ENCODE results near the gene HSPA6. TPM values are rescaled to one million over a fixed set of nuclear protein-coding genes. Genes with fewer than 3 reads are reported as not detected.
A peak's percentile ranks its signal among the peaks of the same experiment; 100 is the strongest.
"Not testable (repeated sequence)": the region's sequence is repeated elsewhere in the genome, so short reads cannot be mapped to it uniquely, and the experiment has no call there.

The HSPA6 gene
- total and polyA plus RNA-seq, 4 donors, result 0.77 to 25.8 (median 1.1) TPM

DNA sequence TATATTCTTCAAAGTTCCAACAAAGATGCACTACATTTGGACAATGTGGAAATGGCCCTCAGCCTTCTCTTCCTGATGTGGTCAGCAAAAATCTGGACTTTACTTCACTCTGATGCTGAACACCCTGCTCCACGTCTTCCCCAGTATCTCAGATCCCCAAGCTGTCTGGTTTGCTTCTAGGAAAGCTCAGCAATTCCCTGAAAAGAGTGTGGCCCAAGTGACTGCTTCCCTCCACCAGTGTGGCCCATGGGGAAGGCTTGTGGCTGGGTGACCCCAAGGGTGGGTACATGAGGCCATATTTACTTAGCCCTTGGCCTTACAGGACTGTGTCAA lies 10.9 kb upstream of the HSPA6 start:
- H3K36me3 ChIP-seq (ENCODE audit: control insufficient read depth, insufficient read depth, low read length); H3K4me3 ChIP-seq (ENCODE audit: low read depth, low read length); DNase-seq (ENCODE audit: low read depth in 4 of 6, low spot score in 6 of 6); H3K9me3 ChIP-seq (ENCODE audit: control insufficient read depth, insufficient read depth, low read length); H3K27me3 ChIP-seq (ENCODE audit: control insufficient read depth, insufficient read depth, low read length): not testable (repeated sequence)
- Histone ChIP-seq H3K4me1 (ENCODE audit: control insufficient read depth, insufficient read depth, low read length) (peaks cover 23% of the 10 kb centered on the region), H3K27ac (ENCODE audit: low read depth, low read length) (peak overlapping the region; percentile 40)
- no CpG with 5 or more reads among the region's 1 CpG for WGBS (ENCODE audit: insufficient coverage)

DNA sequence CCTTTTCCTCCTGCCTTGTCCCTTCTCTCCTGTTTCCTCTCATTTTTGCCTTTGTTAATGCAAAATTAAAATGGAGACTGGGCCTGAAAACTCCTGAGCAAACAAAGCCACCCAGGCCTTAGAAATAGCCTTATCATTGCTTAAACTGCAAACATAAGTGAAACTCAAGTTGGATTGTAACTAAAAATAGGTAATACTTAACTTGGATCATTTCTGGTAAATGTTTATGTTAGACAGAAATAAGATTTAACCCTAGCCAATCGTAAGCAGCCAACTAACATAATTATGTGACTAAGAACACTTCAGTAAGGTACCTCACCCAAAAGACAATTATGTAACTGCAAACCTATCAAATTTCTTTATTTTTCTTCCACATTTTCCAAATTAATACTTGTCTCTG lies 10.4 kb upstream of the HSPA6 start:
- not testable (repeated sequence) for DNase-seq (ENCODE audit: low read depth in 4 of 6, low spot score in 6 of 6); H3K27ac ChIP-seq (ENCODE audit: low read depth, low read length); H3K9me3 ChIP-seq (ENCODE audit: control insufficient read depth, insufficient read depth, low read length); H3K36me3 ChIP-seq (ENCODE audit: control insufficient read depth, insufficient read depth, low read length); H3K27me3 ChIP-seq (ENCODE audit: control insufficient read depth, insufficient read depth, low read length); H3K4me3 ChIP-seq (ENCODE audit: low read depth, low read length)
- no CpG with 5 or more reads among the region's 1 CpG for WGBS (ENCODE audit: insufficient coverage)
- peaks cover 23% of the 10 kb centered on the region for H3K4me1 ChIP-seq (ENCODE audit: control insufficient read depth, insufficient read depth, low read length)

DNA sequence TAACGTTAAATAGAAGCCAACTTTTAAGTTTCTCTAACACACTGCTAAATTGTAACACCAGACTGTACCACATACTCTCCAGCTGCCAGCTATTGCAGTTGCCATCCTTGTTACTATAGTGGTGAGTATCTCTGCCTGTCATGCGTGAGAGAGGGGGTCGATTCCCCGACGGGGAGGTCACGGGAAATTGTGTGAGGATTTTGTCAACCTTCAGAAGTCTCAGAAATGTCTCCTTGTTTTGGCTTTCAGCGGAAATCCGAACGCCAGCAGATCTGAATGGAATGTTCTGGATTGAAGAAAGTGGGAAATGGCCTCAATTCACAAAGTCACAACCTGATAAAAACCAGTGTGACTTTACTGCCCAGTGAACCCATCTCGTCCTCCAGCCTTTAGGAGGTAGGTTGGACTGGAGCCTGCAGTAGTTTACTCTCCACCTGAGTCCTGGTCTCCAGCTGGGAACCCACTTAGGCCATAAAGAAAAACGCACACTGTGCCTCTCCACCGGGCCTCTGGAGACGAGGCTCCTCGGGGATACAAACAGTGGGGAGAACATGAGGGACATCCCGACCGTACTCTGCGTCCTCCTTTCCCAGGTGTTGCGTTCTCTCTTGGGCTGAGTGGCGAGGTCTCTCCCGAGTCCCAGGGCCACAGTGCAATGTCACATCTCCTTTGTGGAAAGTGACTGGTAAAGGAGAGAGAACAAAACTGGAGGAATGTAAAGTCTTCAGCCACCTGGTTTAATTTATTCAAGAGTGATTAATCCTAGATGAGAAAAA lies 1.1 kb upstream of the HSPA6 start:
- peak overlapping the region; percentile 70 for H3K4me3 ChIP-seq (ENCODE audit: low read depth, low read length)
- H3K4me1 ChIP-seq (ENCODE audit: control insufficient read depth, insufficient read depth, low read length); H3K27ac ChIP-seq (ENCODE audit: low read depth, low read length); DNase-seq (ENCODE audit: low read depth in 4 of 6, low spot score in 6 of 6); H3K36me3 ChIP-seq (ENCODE audit: control insufficient read depth, insufficient read depth, low read length); H3K9me3 ChIP-seq (ENCODE audit: control insufficient read depth, insufficient read depth, low read length); H3K27me3 ChIP-seq (ENCODE audit: control insufficient read depth, insufficient read depth, low read length): not testable (repeated sequence)
- 77% methylated on average over 13 of the region's 20 CpGs for WGBS (ENCODE audit: insufficient coverage)

DNA sequence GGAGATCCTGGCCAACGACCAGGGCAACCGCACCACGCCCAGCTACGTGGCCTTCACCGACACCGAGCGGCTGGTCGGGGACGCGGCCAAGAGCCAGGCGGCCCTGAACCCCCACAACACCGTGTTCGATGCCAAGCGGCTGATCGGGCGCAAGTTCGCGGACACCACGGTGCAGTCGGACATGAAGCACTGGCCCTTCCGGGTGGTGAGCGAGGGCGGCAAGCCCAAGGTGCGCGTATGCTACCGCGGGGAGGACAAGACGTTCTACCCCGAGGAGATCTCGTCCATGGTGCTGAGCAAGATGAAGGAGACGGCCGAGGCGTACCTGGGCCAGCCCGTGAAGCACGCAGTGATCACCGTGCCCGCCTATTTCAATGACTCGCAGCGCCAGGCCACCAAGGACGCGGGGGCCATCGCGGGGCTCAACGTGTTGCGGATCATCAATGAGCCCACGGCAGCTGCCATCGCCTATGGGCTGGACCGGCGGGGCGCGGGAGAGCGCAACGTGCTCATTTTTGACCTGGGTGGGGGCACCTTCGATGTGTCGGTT lies 477 bp downstream of the HSPA6 start:
- not testable (repeated sequence) for H3K9me3 ChIP-seq (ENCODE audit: control insufficient read depth, insufficient read depth, low read length); H3K4me1 ChIP-seq (ENCODE audit: control insufficient read depth, insufficient read depth, low read length); H3K27ac ChIP-seq (ENCODE audit: low read depth, low read length); H3K36me3 ChIP-seq (ENCODE audit: control insufficient read depth, insufficient read depth, low read length); H3K27me3 ChIP-seq (ENCODE audit: control insufficient read depth, insufficient read depth, low read length)
- H3K4me3 ChIP-seq (ENCODE audit: low read depth, low read length), result peak overlapping the region; percentile 42
- WGBS (ENCODE audit: insufficient coverage), result 2% methylated on average over 29 of the region's 55 CpGs
- DNase-seq (ENCODE audit: low read depth in 4 of 6, low spot score in 6 of 6), result peak in 1 of 6 donors; percentile 33

GRCh38 chr1:161525321-161525720 lies 981 bp downstream of the HSPA6 start:
- not testable (repeated sequence) for H3K4me1 ChIP-seq (ENCODE audit: control insufficient read depth, insufficient read depth, low read length)

DNA sequence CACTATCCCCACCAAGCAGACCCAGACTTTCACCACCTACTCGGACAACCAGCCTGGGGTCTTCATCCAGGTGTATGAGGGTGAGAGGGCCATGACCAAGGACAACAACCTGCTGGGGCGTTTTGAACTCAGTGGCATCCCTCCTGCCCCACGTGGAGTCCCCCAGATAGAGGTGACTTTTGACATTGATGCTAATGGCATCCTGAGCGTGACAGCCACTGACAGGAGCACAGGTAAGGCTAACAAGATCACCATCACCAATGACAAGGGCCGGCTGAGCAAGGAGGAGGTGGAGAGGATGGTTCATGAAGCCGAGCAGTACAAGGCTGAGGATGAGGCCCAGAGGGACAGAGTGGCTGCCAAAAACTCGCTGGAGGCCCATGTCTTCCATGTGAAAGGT lies 1.6 kb downstream of the HSPA6 start:
- H3K27ac ChIP-seq (ENCODE audit: low read depth, low read length); H3K4me1 ChIP-seq (ENCODE audit: control insufficient read depth, insufficient read depth, low read length); DNase-seq (ENCODE audit: low read depth in 4 of 6, low spot score in 6 of 6); H3K27me3 ChIP-seq (ENCODE audit: control insufficient read depth, insufficient read depth, low read length); H3K9me3 ChIP-seq (ENCODE audit: control insufficient read depth, insufficient read depth, low read length); H3K4me3 ChIP-seq (ENCODE audit: low read depth, low read length); H3K36me3 ChIP-seq (ENCODE audit: control insufficient read depth, insufficient read depth, low read length): not testable (repeated sequence)
- 62% methylated on average over 2 of the region's 7 CpGs for WGBS (ENCODE audit: insufficient coverage)

More at GRCh38 chr1:161525321-161525720, 981 bp downstream of the HSPA6 start:
- not testable (repeated sequence) for H3K27me3 ChIP-seq (ENCODE audit: control insufficient read depth, insufficient read depth, low read length); H3K27ac ChIP-seq (ENCODE audit: low read depth, low read length); H3K36me3 ChIP-seq (ENCODE audit: control insufficient read depth, insufficient read depth, low read length); H3K9me3 ChIP-seq (ENCODE audit: control insufficient read depth, insufficient read depth, low read length); DNase-seq (ENCODE audit: low read depth in 4 of 6, low spot score in 6 of 6)
- H3K4me3 ChIP-seq (ENCODE audit: low read depth, low read length), result peak overlapping the region; percentile 42
- 44% methylated on average over 15 of the region's 23 CpGs for WGBS (ENCODE audit: insufficient coverage)

- not testable (repeated sequence) for H3K9me3 ChIP-seq (ENCODE audit: control insufficient read depth, insufficient read depth, low read length); H3K27ac ChIP-seq (ENCODE audit: low read depth, low read length); H3K4me3 ChIP-seq (ENCODE audit: low read depth, low read length); H3K36me3 ChIP-seq (ENCODE audit: control insufficient read depth, insufficient read depth, low read length); H3K27me3 ChIP-seq (ENCODE audit: control insufficient read depth, insufficient read depth, low read length)
- peak in 1 of 6 donors; percentile 32 for DNase-seq (ENCODE audit: low read depth in 4 of 6, low spot score in 6 of 6)
- WGBS (ENCODE audit: insufficient coverage), result no CpG with 5 or more reads among the region's 3 CpGs
- H3K4me1 ChIP-seq (ENCODE audit: control insufficient read depth, insufficient read depth, low read length), result peaks cover 17% of the 10 kb centered on the region
Observed at GRCh38 chr1:161528550-161528949, 4.2 kb downstream of the HSPA6 start.

- peak overlapping the region; percentile 73 for H3K4me3 ChIP-seq (ENCODE audit: low read depth, low read length)
- H3K27me3 ChIP-seq (ENCODE audit: control insufficient read depth, insufficient read depth, low read length); DNase-seq (ENCODE audit: low read depth in 4 of 6, low spot score in 6 of 6); H3K9me3 ChIP-seq (ENCODE audit: control insufficient read depth, insufficient read depth, low read length); H3K36me3 ChIP-seq (ENCODE audit: control insufficient read depth, insufficient read depth, low read length); H3K27ac ChIP-seq (ENCODE audit: low read depth, low read length): not testable (repeated sequence)
- WGBS (ENCODE audit: insufficient coverage), result 20% methylated on average over 8 of the region's 19 CpGs
- peaks cover 17% of the 10 kb centered on the region for H3K4me1 ChIP-seq (ENCODE audit: control insufficient read depth, insufficient read depth, low read length)
Observed at GRCh38 chr1:161529463-161530104, 5.2 kb downstream of the HSPA6 start.

- not testable (repeated sequence) for H3K27me3 ChIP-seq (ENCODE audit: control insufficient read depth, insufficient read depth, low read length); H3K36me3 ChIP-seq (ENCODE audit: control insufficient read depth, insufficient read depth, low read length); H3K9me3 ChIP-seq (ENCODE audit: control insufficient read depth, insufficient read depth, low read length)
- Histone ChIP-seq H3K4me1 (ENCODE audit: control insufficient read depth, insufficient read depth, low read length) (peaks cover 13% of the 10 kb centered on the region), H3K4me3 (ENCODE audit: low read depth, low read length) (peak overlapping the region; percentile 73), H3K27ac (ENCODE audit: low read depth, low read length) (peak overlapping the region; percentile 88)
- peak in 2 of 6 donors; percentile 86 to 95 for DNase-seq (ENCODE audit: low read depth in 4 of 6, low spot score in 6 of 6)
- WGBS (ENCODE audit: insufficient coverage), result 0% methylated on average over 3 of the region's 13 CpGs
Observed at GRCh38 chr1:161530158-161530557, 5.8 kb downstream of the HSPA6 start.

Measured in spinal cord (tissue), 10 donors.